Body of pancreas (tissue), 4 donors: ENCODE data around the gene PWP1.

Source experiments
- CTCF ChIP-seq, 7 experiments: fragments of 450-650 bp in 4 of 7; fragments of 200-600 bp in 3 of 7; sonication (generic) in 3 of 7; IDR thresholded peaks; one replicate each; pipeline ENCODE4 v1.5.1; 2016 to 2019; ENCODE audit warnings: antibody characterized with exemption in 7 of 7
- POLR2A ChIP-seq, 3 donors: fragments of 450-650 bp; IDR thresholded peaks; one replicate each; pipeline ENCODE4 v1.6.1; 2016; ENCODE audit warnings: antibody characterized with exemption in 3 of 3, mild to moderate bottlenecking in 2 of 3

- no peak for TF ChIP-seq POLR2A (IDR thresholded peaks at IDR 0.05)
- no peak for TF ChIP-seq CTCF (IDR thresholded peaks at IDR 0.05)
These were observed 74.7 kb downstream of the PWP1 start for GRCh38 chr12:107760207-107760808.
